Ovary (tissue), 9 donors: Measurements from ENCODE around the gene TBC1D5. TPM values are rescaled to one million over a fixed set of nuclear protein-coding genes. Genes with fewer than 3 reads are reported as not detected.

Experiments used
- DNase-seq, 5 donors: peaks; one replicate each; pipeline ENCODE4 v3.0.0-alpha.2; 2019 to 2020
- H3K27ac ChIP-seq, 2 donors: fragments of 200-600 bp; one replicate each; pipeline versions ENCODE4 v1.5.1 to v1.8.0; 2019 to 2022
- H3K27me3 ChIP-seq: fragments of 200-600 bp; one replicate; pipeline ENCODE4 v1.8.0; 2022
- H3K36me3 ChIP-seq: fragments of 200-600 bp; sonication (generic); one replicate; pipeline ENCODE4 v1.5.1; 2019
- H3K4me1 ChIP-seq: one replicate; pipeline ENCODE4 v1.8.1; 2013; ENCODE audit warnings: mild to moderate bottlenecking, moderate library complexity; ENCODE audit not compliant: insufficient read depth
- H3K4me3 ChIP-seq: fragments of 200-600 bp; sonication (generic); one replicate; pipeline ENCODE4 v1.5.1; 2017
- H3K9me3 ChIP-seq, 2 donors: fragments of 200-600 bp in 1 of 2; sonication (generic) in 1 of 2; one replicate each; pipeline versions ENCODE4 v1.5.1 to v1.8.1; 2013 to 2019; ENCODE audit warnings: mild to moderate bottlenecking in 1 of 2, moderate library complexity in 1 of 2
- EP300 ChIP-seq: sonication (generic); formaldehyde crosslinking; IDR thresholded peaks from one replicate; pipeline ENCODE4 v1.6.1; 2017; ENCODE audit warnings: antibody characterized with exemption
- POLR2A ChIP-seq: fragments of 450-650 bp; IDR thresholded peaks from one replicate; pipeline ENCODE4 v1.6.1; 2017; ENCODE audit warnings: antibody characterized with exemption, mild to moderate bottlenecking, moderate library complexity
- WGBS, 3 donors: extraction: QIAGEN DNeasy Blood & Tissue Kit in 1 of 3; methylation state at CpG; one replicate each; pipeline versions ENCODE4 v1.1.5 to v1.1.7; 2013 to 2017; 5-methylcytosine and 5-hydroxymethylcytosine counted together
- intact Hi-C, 4 donors: fragments of 100-400 bp; cut with DNase I; formaldehyde crosslinking; loops; one replicate each; pipeline versions ENCODE4 v1.11.0 to v1.15.1; 2022 to 2023
- polyA plus RNA-seq, 2 donors: library from polyadenylated mRNA; stranded (reverse); fragments of 200-250 nt in 1 of 2; fragments of 350-450 nt in 1 of 2; fragmentation: Illumina TruSeq in 1 of 2; extraction: RNeasy Lipid Tissue Mini Kit (QIAGEN cat#74804) in 1 of 2; gene quantifications; one replicate each; pipeline ENCODE4 v1.2.3, GENCODE V29; 2013 to 2014
- total RNA-seq, 7 donors: library from RNA; depleted of rRNA in 2 of 7; stranded (reverse); fragments of >200 nt in 2 of 7; fragmentation: NEBNext Ultra II Directional in 3 of 7; extraction: Animal tissue kit (Norgen Biotek cat#: 25700) in 3 of 7; gene quantifications; one replicate each; pipeline versions ENCODE4 v1.1.0 to v1.2.4, GENCODE V29; 2016 to 2023
- TF ChIP-seq, protein P1 (sequence below), 3 donors: fragments of 450-650 bp in 2 of 3; fragments of 200-600 bp in 1 of 3; IDR thresholded peaks; one replicate each; pipeline versions ENCODE4 v1.5.1 to v1.8.0; 2016 to 2022; ENCODE audit warnings: antibody characterized with exemption in 3 of 3, mild to moderate bottlenecking in 1 of 3
- donor health status: DM: no; HTN: no; CAD: no; lungs with moderate emphysema.
- donor health status: DM: no; HTN: no; CAD: no.
- donor health status: Bipolar disorder and iron deficiency.
- donor health status: DM: yes; HTN: yes; CAD: no.
- donor health status: DM: no; HTN: no; CAD: no.
- donor health status: DM: yes; HTN: yes; CAD: no.

The TBC1D5 gene
- total and polyA plus RNA-seq, 9 donors = 20.7 to 73.5 (median 61.0) TPM

- TF ChIP-seq EP300 (no peak), POLR2A (no peak)
- Histone ChIP-seq H3K27ac (no peak overlapping the region), H3K9me3 (no peaks in the 10 kb centered on the region), H3K4me3 (no peak overlapping the region), H3K4me1 (peaks cover 1% of the 10 kb centered on the region), H3K27me3 (no peaks in the 10 kb centered on the region), H3K36me3 (no peaks in the 10 kb centered on the region)
- WGBS, 3 donors = 11 to 40% (median 17%) methylated on average over 1 of the region's 1 CpG
- DNase-seq = no peak
- intact Hi-C loops = no loop called here
Observed at GRCh38 chr3:17359911-17360310, 382.5 kb downstream of the TBC1D5 start.

GRCh38 chr3:17357035-17357710 is 385.3 kb downstream of the TBC1D5 start:
- intact Hi-C loops = no loop called here
- H3K27me3 ChIP-seq = no peaks in the 10 kb centered on the region
- TF ChIP-seq EP300 (no peak), POLR2A (no peak)
- TF ChIP-seq, protein P1, sequence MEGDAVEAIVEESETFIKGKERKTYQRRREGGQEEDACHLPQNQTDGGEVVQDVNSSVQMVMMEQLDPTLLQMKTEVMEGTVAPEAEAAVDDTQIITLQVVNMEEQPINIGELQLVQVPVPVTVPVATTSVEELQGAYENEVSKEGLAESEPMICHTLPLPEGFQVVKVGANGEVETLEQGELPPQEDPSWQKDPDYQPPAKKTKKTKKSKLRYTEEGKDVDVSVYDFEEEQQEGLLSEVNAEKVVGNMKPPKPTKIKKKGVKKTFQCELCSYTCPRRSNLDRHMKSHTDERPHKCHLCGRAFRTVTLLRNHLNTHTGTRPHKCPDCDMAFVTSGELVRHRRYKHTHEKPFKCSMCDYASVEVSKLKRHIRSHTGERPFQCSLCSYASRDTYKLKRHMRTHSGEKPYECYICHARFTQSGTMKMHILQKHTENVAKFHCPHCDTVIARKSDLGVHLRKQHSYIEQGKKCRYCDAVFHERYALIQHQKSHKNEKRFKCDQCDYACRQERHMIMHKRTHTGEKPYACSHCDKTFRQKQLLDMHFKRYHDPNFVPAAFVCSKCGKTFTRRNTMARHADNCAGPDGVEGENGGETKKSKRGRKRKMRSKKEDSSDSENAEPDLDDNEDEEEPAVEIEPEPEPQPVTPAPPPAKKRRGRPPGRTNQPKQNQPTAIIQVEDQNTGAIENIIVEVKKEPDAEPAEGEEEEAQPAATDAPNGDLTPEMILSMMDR (IDR thresholded peaks at IDR 0.05) = no peak
- peaks cover 1% of the 10 kb centered on the region for H3K4me1 ChIP-seq
- H3K36me3 ChIP-seq = no peaks in the 10 kb centered on the region
- DNase-seq = no peak
- no peaks in the 10 kb centered on the region for H3K9me3 ChIP-seq
- H3K4me3 ChIP-seq = no peak overlapping the region
- 65 to 70% (median 69%) methylated on average over 5 of the region's 5 CpGs for WGBS, 3 donors
- no peak overlapping the region for H3K27ac ChIP-seq

DNA sequence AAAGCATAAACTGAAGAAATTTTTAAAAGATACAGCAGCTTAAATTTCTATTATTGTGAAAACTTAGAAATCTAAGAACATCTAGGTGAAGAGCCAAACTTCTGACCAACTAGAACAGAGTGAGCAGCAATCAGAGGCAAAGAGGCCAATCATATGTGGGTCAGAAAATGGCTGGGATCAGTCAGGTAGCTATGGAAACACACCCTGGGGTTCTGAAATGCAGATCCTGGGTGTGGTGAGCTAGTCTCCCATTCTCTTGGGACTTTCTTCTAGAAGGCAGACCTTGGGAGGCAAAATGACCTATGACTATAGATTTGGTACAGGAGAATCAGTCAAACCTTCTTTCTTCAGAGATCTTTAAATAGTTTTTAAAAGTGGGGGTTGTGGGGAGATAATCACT is 385.8 kb downstream of the TBC1D5 start:
- Histone ChIP-seq H3K4me3 (no peak overlapping the region), H3K9me3 (no peaks in the 10 kb centered on the region), H3K27ac (no peak overlapping the region), H3K27me3 (no peaks in the 10 kb centered on the region), H3K36me3 (no peaks in the 10 kb centered on the region), H3K4me1 (peaks cover 1% of the 10 kb centered on the region)
- intact Hi-C loops = no loop called here
- DNase-seq = no peak
- TF ChIP-seq EP300 = no peak
- TF ChIP-seq POLR2A = no peak
- TF ChIP-seq, protein P1 (IDR thresholded peaks at IDR 0.05) = no peak

DNA sequence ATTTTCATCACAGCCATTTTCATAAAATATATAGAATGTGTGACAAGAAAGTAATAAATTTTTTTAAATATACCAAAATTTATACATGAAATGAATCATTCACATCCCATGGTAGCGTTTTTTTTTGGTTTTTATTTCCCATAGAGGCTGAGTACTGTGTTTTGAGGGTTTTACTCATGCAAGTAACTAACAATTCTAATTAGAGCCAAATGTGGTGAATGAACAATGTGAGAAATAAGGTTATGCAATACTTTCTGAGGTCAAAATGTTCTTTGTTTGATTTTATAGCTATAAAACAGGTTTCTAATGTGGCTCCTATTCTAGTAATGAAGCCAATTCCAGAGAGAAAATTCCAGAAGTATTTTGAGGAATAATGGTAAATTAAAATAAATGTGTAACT is 386.8 kb downstream of the TBC1D5 start:
- WGBS, 3 donors = 83 to 92% (median 88%) methylated on average over 1 of the region's 1 CpG
- Histone ChIP-seq H3K4me3 (no peak overlapping the region), H3K36me3 (no peaks in the 10 kb centered on the region), H3K4me1 (peaks cover 1% of the 10 kb centered on the region), H3K9me3 (no peaks in the 10 kb centered on the region), H3K27ac (no peak overlapping the region), H3K27me3 (no peaks in the 10 kb centered on the region)
- TF ChIP-seq, protein P1 (IDR thresholded peaks at IDR 0.05) = no peak
- no peak for TF ChIP-seq POLR2A
- TF ChIP-seq EP300 = no peak
- intact Hi-C loops = no loop called here
- DNase-seq = no peak

DNA sequence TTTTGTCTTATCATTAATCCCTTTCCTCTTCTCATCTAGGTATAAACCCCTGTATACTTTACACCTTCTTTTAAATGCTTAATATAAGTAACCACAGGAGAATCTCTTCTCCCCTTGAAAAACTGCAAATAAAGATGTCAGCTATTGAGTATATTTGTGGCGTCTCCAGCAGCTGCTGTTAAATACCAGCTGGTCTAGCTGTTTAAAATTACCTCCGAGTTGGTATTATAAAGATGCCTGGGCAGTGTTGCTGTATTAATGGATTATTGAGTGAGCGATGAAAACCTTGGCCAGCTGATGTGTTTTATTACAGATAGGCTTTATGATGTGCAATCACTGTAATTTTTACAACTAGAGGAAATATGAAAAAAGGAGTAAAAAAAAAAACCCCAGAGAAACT is 388.1 kb downstream of the TBC1D5 start:
- Histone ChIP-seq H3K4me1 (peaks cover 1% of the 10 kb centered on the region), H3K27ac (no peak overlapping the region), H3K4me3 (no peak overlapping the region), H3K36me3 (no peaks in the 10 kb centered on the region), H3K27me3 (no peaks in the 10 kb centered on the region), H3K9me3 (no peaks in the 10 kb centered on the region)
- DNase-seq = no peak
- TF ChIP-seq, protein P1 (IDR thresholded peaks at IDR 0.05) = no peak
- TF ChIP-seq EP300 (no peak), POLR2A (no peak)
- intact Hi-C loops = no loop called here
- WGBS, 3 donors = 84 to 87% (median 86%) methylated on average over 3 of the region's 3 CpGs
